ENCODE data around the gene DLGAP1. TPM values are rescaled to one million over a fixed set of nuclear protein-coding genes. Genes with fewer than 3 reads are reported as not detected.

Gene DLGAP1
- total RNA-seq, 1 donor from 2014 or later = 0.48 TPM

DNA sequence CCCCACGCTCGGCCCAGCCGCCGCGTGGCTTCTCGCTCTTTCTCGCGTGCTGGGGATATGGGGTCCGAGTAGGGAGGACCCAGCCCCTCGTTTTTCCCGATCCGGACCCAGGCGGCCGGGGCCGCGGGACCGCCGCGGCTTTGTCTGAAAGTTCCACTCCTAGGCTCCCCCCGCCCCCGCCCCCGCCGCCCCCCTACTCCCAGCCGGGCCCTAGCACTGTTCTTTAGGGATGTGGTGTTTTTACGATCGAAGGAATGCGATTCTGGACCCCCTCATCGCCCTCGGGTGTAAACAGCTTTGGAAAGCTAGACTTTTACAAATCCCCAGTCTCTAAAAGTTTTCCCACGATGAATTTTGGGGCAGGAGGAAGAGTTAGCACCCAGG, 1004.3 kb downstream of the DLGAP1 start:
- DNase-seq (ENCODE audit: low spot score) (no peak), ATAC-seq (no peak)

GRCh38 chr18:3450012-3450798, 1004.9 kb downstream of the DLGAP1 start, which contains the start of gene TGIF1:
Gene TGIF1, plus strand, starts transcription at chr18:3450172. Its CDS starts 318 bp downstream, at chr18:3450490.
- DNase-seq (ENCODE audit: low spot score) = peak; percentile 84
- ATAC-seq = peak; percentile 44

- peak; percentile 5 for ATAC-seq
- DNase-seq (ENCODE audit: low spot score) = no peak
These were observed 1005.5 kb downstream of the DLGAP1 start for GRCh38 chr18:3449512-3450011.

DNA sequence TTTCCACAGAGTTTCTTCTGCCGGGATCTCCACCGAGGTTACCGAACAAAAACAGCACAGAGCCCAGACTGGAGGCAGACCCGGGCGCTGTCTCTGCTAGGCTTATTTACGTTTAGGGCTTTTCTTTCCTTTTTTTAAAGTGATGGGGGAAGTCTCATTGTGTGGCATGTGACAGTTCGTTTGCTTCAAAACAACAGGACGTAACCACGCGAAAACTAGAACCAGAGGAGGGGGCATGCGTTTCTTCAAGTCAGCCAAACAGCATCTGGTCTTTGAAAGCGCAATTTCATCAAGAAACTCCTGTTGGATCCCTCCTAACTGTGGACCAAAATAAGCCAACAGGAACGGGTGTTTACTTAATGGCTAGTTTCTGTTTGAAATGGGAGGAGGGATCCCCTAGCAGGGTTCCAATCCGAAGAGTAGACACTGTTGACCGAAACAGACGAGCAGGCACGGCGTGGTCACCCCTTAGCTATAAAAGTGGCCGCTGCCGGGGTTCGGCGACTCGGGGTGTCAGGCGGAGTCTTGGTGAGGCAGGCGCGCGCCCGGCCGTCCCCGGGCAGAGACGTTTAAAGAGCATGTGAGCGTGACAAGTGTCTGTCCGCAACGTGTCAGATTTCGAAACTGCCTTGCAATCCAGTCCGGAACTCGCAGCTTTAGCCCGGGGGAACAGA, 1006.1 kb downstream of the DLGAP1 start:
- DNase-seq (ENCODE audit: low spot score) (peak; percentile 87), ATAC-seq (peak; percentile 24)

DNA sequence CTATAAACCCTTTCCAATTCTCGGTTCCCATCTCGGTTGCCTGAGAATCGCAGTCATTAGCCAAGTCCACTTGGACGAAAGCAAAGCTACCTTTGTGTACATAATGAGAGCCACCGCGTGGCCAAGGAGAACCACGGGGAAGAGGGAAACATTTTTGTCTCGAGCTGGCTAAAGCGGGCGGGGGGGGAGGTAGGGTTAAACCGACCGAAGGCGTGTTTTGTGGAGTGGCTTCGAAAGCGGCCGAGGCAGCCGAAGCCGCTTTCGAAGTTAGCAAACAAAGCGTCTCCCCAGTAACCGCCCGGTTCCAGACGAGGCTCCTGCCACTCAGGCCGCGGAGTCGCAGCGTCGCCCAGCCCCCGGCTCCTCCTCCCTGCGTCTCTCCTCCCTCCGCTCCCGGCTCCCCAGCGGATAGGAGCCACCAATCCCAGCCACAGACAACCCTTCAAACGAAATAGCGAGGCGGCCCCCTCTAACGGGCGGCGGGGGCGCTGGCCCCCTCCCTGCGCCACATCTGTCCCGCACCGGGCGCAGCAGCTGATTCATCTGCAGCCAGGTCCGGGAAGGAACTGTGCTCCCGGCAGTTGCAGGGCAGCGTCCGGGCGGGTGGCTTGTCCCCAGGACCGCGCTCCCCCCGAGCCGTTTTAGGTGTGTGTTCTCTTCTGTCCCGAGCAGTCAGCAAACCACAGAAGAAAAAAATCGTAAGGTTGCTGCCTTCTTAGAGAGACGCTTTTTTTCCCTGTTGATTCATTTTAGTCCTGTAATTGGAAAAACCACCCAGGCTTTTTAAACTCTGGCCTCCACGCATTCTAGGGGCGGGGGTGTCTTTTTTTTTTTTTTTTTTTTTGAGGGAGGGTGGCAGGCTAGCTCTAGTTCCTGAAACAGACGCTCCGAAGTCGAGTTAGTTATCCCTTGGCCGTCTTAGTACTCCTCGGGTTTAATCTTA, 1006.9 kb downstream of the DLGAP1 start:
- DNase-seq (ENCODE audit: low spot score) (peak; percentile 97), ATAC-seq (peak; percentile 73)

GRCh38 chr18:3447068-3447894, 1007.8 kb downstream of the DLGAP1 start:
- DNase-seq (ENCODE audit: low spot score) (no peak), ATAC-seq (peak; percentile 3)

All from left lobe of liver (tissue), 2 donors.